Psoas muscle (tissue), 8 donors: Measurements from ENCODE around the gene GRIP2. TPM values are rescaled to one million over a fixed set of nuclear protein-coding genes. Genes with fewer than 3 reads are reported as not detected.
A peak's percentile ranks its signal among the peaks of the same experiment; 100 is the strongest.

ENCODE experiments used
- ATAC-seq, 4 donors: fragments of 200-7000 bp; cut with Tn5 transposase; one replicate each; pipeline ENCODE4 v1.9.1; 2020; ENCODE audit warnings: moderate library complexity in 3 of 4, mild to moderate bottlenecking in 2 of 4
- DNase-seq, 2 donors: peaks; one replicate each; pipeline ENCODE4 v3.0.0-alpha.2; 2020
- H3K27ac ChIP-seq: fragments of 200-600 bp; one replicate; pipeline ENCODE4 v1.8.0; 2022
- H3K27me3 ChIP-seq, 3 donors: fragments of 200-600 bp in 1 of 3; one replicate each; pipeline versions ENCODE4 v1.6.1 to v1.8.0; 2013 to 2022; ENCODE audit warnings: low read length in 2 of 3, mild to moderate bottlenecking in 2 of 3, moderate library complexity in 1 of 3; ENCODE audit not compliant: insufficient read depth in 3 of 3
- H3K36me3 ChIP-seq, 2 donors: fragments of 200-600 bp in 1 of 2; one replicate each; pipeline versions ENCODE4 v1.6.1 to v1.8.0; 2013 to 2022; ENCODE audit warnings: low read depth in 1 of 2, mild to moderate bottlenecking in 1 of 2, moderate library complexity in 1 of 2; ENCODE audit not compliant: insufficient read depth in 1 of 2
- H3K4me1 ChIP-seq: fragments of 200-600 bp; one replicate; pipeline ENCODE4 v1.8.0; 2022
- H3K4me3 ChIP-seq: fragments of 200-600 bp; one replicate; pipeline ENCODE4 v1.8.0; 2022; ENCODE audit warnings: mild to moderate bottlenecking
- H3K9me3 ChIP-seq: fragments of 200-600 bp; one replicate; pipeline ENCODE4 v1.8.0; 2022
- CTCF ChIP-seq: fragments of 200-600 bp; IDR thresholded peaks from one replicate; pipeline ENCODE4 v1.8.0; 2022; ENCODE audit warnings: antibody characterized with exemption
- WGBS, 3 donors: extraction: QIAGEN DNeasy Blood & Tissue Kit; methylation state at CpG; one replicate each; pipeline versions ENCODE4 v1.1.6 to v1.1.7; 2013; 5-methylcytosine and 5-hydroxymethylcytosine counted together
- intact Hi-C, 2 donors: fragments of 100-400 bp; cut with DNase I; formaldehyde crosslinking; loops; one replicate each; pipeline versions ENCODE4 v1.11.0 to v1.14.2; 2022
- polyA plus RNA-seq, 3 donors: library from polyadenylated mRNA; stranded (reverse); fragments of 200-250 nt; gene quantifications; one replicate each; pipeline ENCODE4 v1.2.3, GENCODE V29; 2013
- total RNA-seq, 4 donors: library from RNA; stranded (reverse); fragmentation: NEBNext Ultra II Directional in 2 of 4; extraction: Animal tissue kit (Norgen Biotek cat#: 25700) in 2 of 4; gene quantifications; one replicate each; pipeline versions ENCODE4 v1.2.1 to v1.2.4, GENCODE V29; 2021 to 2023
- donor health status: healthy with polysubstance abuse.
- donor health status: DM: no; HTN: no; CAD: no; lungs with moderate emphysema.
- donor health status: Bipolar disorder and iron deficiency.
- donor health status: healthy.
- donor health status: DM: yes; HTN: yes; CAD: no.
- donor health status: DM: no; HTN: no; CAD: no.
- donor health status: DM: no; HTN: no; CAD: no.
- donor health status: DM: yes; HTN: yes; CAD: no.

GRIP2 gene
- total and polyA plus RNA-seq, 7 donors, result 2.2 to 37.4 (median 24.9) TPM

- DNase-seq, result no peak
- no peak overlapping the region for H3K4me3 ChIP-seq
- no peaks in the 10 kb centered on the region for H3K27me3 ChIP-seq
- WGBS, 3 donors, result 74 to 80% (median 76%) methylated on average over 5 of the region's 5 CpGs
- no peak for TF ChIP-seq CTCF
- ATAC-seq, result no peak
- no peaks in the 10 kb centered on the region for H3K4me1 ChIP-seq
- H3K9me3 ChIP-seq, result no peaks in the 10 kb centered on the region
- peaks cover 3 to 96% of the 10 kb centered on the region in 2 donors for H3K36me3 ChIP-seq
- no peak overlapping the region for H3K27ac ChIP-seq
- intact Hi-C loops, result no loop called here
Observed at GRCh38 chr3:14494973-14495300, 45.2 kb downstream of the GRIP2 start.

DNA sequence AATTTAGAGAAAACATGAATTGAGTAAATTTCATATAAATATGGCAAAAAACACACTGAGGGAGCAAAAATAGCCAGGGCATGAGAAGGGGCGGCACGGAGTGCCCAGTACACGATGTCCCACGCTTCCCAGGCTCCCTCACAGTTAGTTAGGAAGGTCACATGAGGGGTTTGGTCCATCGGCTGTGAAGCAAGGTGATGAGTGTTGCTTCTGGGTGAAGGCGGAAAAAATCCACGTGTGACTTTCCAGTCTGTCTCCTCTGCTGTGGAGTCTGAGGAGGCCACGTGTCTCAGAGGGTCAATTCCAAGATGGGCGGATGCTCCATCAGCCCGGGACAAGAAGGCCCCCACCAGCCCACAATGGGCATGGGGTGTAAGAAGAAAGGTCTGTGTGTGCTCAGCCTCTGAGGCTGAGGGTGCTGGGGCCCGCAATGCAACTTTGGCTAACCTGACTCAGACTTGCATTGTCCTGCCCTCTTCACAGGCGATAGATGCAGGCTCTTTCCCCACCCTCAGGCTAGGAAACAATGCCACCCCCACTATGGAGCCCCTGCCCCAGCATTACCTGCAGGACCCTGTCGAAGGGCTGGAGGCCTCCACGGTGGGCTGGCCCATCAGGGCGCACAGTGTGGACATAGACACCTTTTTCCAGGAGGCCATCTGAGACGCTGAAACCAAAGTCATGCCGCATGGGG, 45.7 kb downstream of the GRIP2 start:
- WGBS, 3 donors, result 86 to 91% (median 86%) methylated on average over 17 of the region's 17 CpGs
- H3K27me3 ChIP-seq, result no peaks in the 10 kb centered on the region
- ATAC-seq (no peak), DNase-seq (peak in 1 of 2 donors; percentile 21)
- intact Hi-C loops, result no loop called here
- H3K4me3 ChIP-seq, result no peak overlapping the region
- no peaks in the 10 kb centered on the region for H3K9me3 ChIP-seq
- H3K4me1 ChIP-seq, result no peaks in the 10 kb centered on the region
- peaks cover 3 to 91% of the 10 kb centered on the region in 2 donors for H3K36me3 ChIP-seq
- TF ChIP-seq CTCF, result no peak
- H3K27ac ChIP-seq, result no peak overlapping the region

GRCh38 chr3:14492948-14493881, 46.9 kb downstream of the GRIP2 start:
- no peak overlapping the region for H3K4me3 ChIP-seq
- TF ChIP-seq CTCF, result no peak
- H3K4me1 ChIP-seq, result no peaks in the 10 kb centered on the region
- no peaks in the 10 kb centered on the region for H3K27me3 ChIP-seq
- H3K9me3 ChIP-seq, result no peaks in the 10 kb centered on the region
- peak in 1 of 2 donors; percentile 46 for DNase-seq
- 80 to 84% (median 83%) methylated on average over 31 of the region's 31 CpGs for WGBS, 3 donors
- no peak overlapping the region for H3K27ac ChIP-seq
- no peak for ATAC-seq
- intact Hi-C loops, result no loop called here
- H3K36me3 ChIP-seq, result peaks cover under 1 to 79% of the 10 kb centered on the region in 2 donors

DNA sequence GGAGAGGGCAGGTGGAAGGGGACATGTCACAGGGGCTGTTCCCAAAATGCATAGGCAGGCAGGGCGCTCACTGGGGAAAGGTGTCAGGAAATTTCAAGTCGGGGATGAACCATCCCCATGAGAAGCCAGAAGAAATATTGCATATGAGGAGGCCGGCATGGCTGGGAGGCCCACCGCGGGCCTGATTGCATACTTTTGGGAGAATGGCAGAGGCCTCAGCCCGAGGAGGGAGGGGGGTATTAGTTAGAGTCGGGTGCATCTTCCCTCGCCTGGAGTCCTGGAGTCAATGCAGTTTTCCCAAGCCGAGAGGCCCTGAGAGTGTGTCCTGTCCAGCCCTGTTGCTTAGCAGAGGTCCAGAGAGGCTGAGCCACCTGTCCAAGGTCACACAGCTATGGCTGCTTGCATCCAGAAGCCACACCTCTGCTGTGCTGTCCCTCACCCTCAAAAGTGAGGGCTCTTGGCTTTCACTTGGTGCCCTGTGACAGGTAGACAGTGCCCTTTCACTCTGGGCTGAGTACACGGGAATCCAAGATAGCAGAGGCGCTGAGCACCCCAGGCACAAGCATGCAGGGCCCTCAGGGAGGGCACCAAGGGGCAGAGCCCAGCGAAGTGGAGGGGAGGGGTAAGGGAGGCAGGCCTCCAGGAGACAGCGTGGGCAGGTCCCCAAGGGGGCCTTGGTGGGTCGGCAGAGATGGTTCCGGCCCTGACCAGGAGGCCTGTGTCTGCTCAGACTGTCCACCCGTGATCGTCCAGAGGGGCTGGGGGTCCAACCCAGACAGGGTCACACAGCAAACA, 48.5 kb downstream of the GRIP2 start:
- WGBS, 3 donors, result 80 to 85% (median 84%) methylated on average over 16 to 17 of the region's 17 CpGs

More for the DNA sequence above, 48.5 kb downstream of the GRIP2 start:
- DNase-seq, result peak in 1 of 2 donors; percentile 27
- H3K27ac ChIP-seq, result no peak overlapping the region
- intact Hi-C loops, result no loop called here
- TF ChIP-seq CTCF, result no peak
- H3K27me3 ChIP-seq, result no peaks in the 10 kb centered on the region
- no peaks in the 10 kb centered on the region for H3K9me3 ChIP-seq
- peaks cover 0 to 77% of the 10 kb centered on the region in 2 donors for H3K36me3 ChIP-seq
- no peak overlapping the region for H3K4me3 ChIP-seq
- H3K4me1 ChIP-seq, result no peaks in the 10 kb centered on the region
- ATAC-seq, result peak in 3 of 4 donors; percentile 17 to 30 (median 18)
